ENCODE data around the gene SNX21. TPM values are rescaled to one million over a fixed set of nuclear protein-coding genes. Genes with fewer than 3 reads are reported as not detected.

SNX21 gene
- total RNA-seq, 3 donors from 2014 or later (not counting 1 experiment from before 2014, with no cell fraction given): 0.99 to 1.7 (median 1.2) TPM

GRCh38 chr20:45843506-45843905 lies 9.9 kb downstream of the SNX21 start:
- WGBS (ENCODE audit: insufficient coverage): over 99% methylated on average over 12 of the region's 14 CpGs
- Histone ChIP-seq H3K9me3 (ENCODE audit: control insufficient read depth, insufficient read depth, low read length) (no peaks in the 10 kb centered on the region), H3K27me3 (ENCODE audit: control insufficient read depth, insufficient read depth, low read length) (no peaks in the 10 kb centered on the region), H3K27ac (ENCODE audit: low read length) (no peak overlapping the region), H3K4me1 (ENCODE audit: control insufficient read depth, insufficient read depth, low read length) (peaks cover 11% of the 10 kb centered on the region), H3K36me3 (ENCODE audit: control insufficient read depth, insufficient read depth, low read length) (peaks cover 50% of the 10 kb centered on the region), H3K4me3 (ENCODE audit: low read length) (no peak overlapping the region)
- DNase-seq: no peak
- TF ChIP-seq, protein P1, sequence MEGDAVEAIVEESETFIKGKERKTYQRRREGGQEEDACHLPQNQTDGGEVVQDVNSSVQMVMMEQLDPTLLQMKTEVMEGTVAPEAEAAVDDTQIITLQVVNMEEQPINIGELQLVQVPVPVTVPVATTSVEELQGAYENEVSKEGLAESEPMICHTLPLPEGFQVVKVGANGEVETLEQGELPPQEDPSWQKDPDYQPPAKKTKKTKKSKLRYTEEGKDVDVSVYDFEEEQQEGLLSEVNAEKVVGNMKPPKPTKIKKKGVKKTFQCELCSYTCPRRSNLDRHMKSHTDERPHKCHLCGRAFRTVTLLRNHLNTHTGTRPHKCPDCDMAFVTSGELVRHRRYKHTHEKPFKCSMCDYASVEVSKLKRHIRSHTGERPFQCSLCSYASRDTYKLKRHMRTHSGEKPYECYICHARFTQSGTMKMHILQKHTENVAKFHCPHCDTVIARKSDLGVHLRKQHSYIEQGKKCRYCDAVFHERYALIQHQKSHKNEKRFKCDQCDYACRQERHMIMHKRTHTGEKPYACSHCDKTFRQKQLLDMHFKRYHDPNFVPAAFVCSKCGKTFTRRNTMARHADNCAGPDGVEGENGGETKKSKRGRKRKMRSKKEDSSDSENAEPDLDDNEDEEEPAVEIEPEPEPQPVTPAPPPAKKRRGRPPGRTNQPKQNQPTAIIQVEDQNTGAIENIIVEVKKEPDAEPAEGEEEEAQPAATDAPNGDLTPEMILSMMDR (IDR thresholded peaks at IDR 0.05): no peak
- Mint-ChIP-seq H3K9me3 (no peaks in the 10 kb centered on the region), H3K4me3 (no peak overlapping the region), H3K27me3 (ENCODE audit: low read depth in 2 of 2) (no peaks in the 10 kb centered on the region), H3K27ac (peak overlapping the region in 1 of 2 donors; percentile 61), H3K36me3 (no peaks in the 10 kb centered on the region), H3K4me1 (peaks cover 11 to 20% of the 10 kb centered on the region in 2 donors)
- no peak for ATAC-seq
- intact Hi-C loops (cut with micrococcal nuclease): no loop called here

DNA sequence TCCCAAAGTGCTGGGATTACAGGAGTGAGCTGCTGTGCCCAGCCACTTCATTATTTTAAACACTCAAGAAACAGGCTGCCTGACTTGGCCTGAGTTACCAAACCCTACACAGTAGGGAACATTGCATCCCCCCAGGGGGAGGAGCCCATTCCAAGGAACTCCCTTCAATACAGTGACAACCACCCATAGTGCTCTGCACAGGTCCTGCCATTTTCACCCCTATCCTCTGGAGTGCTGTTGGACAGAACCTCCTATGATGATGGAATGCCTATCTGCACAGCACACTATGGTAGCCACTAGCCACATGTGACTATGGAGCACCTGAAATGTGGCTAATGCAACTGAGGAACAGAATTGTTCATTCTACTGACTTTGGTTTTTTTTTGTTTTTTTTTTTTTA lies 11.9 kb downstream of the SNX21 start:
- Mint-ChIP-seq H3K27ac (no peak overlapping the region), H3K4me3 (no peak overlapping the region), H3K9me3 (no peaks in the 10 kb centered on the region), H3K27me3 (ENCODE audit: low read depth in 2 of 2) (no peaks in the 10 kb centered on the region), H3K36me3 (no peaks in the 10 kb centered on the region), H3K4me1 (peaks cover 18 to 27% of the 10 kb centered on the region in 2 donors)
- intact Hi-C loops (cut with micrococcal nuclease): no loop called here
- ATAC-seq: no peak
- peaks cover 11% of the 10 kb centered on the region for H3K4me1 ChIP-seq (ENCODE audit: control insufficient read depth, insufficient read depth, low read length)
- TF ChIP-seq, protein P1 (IDR thresholded peaks at IDR 0.05): no peak
- no peaks in the 10 kb centered on the region for H3K9me3 ChIP-seq (ENCODE audit: control insufficient read depth, insufficient read depth, low read length)
- H3K27ac ChIP-seq (ENCODE audit: low read length): no peak overlapping the region
- no peak overlapping the region for H3K4me3 ChIP-seq (ENCODE audit: low read length)
- DNase-seq: no peak
- no peaks in the 10 kb centered on the region for H3K27me3 ChIP-seq (ENCODE audit: control insufficient read depth, insufficient read depth, low read length)
- peaks cover 55% of the 10 kb centered on the region for H3K36me3 ChIP-seq (ENCODE audit: control insufficient read depth, insufficient read depth, low read length)

DNA sequence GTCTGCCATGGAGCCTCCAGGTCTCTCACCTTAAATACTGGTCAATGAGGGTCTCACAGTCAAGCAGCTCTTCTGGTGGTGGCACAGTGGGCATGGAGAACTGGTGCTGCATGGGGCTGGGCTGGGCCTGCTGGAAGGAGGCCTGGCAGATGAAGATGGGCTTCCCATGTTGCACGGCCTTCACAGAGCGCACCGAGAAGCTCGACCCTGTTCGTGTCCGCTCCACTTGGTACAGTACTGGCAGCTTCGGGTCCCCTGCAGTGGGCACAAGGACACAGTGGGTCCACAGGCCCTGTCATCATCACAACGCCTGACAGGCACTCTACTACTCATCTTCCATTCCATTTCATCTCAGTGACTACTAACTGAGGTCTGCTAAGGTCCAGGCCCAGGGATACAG lies 14.8 kb downstream of the SNX21 start:
- no peaks in the 10 kb centered on the region for H3K9me3 ChIP-seq (ENCODE audit: control insufficient read depth, insufficient read depth, low read length)
- Mint-ChIP-seq H3K4me3 (no peak overlapping the region), H3K27me3 (ENCODE audit: low read depth in 2 of 2) (no peaks in the 10 kb centered on the region), H3K9me3 (no peaks in the 10 kb centered on the region), H3K4me1 (peaks cover 7 to 14% of the 10 kb centered on the region in 2 donors), H3K36me3 (no peaks in the 10 kb centered on the region), H3K27ac (no peak overlapping the region)
- TF ChIP-seq, protein P1 (IDR thresholded peaks at IDR 0.05): no peak
- no peak overlapping the region for H3K27ac ChIP-seq (ENCODE audit: low read length)
- intact Hi-C loops (cut with micrococcal nuclease): no loop called here
- 97% methylated on average over 8 of the region's 8 CpGs for WGBS (ENCODE audit: insufficient coverage)
- DNase-seq (no peak), ATAC-seq (no peak)
- H3K36me3 ChIP-seq (ENCODE audit: control insufficient read depth, insufficient read depth, low read length): peaks cover 53% of the 10 kb centered on the region
- no peaks in the 10 kb centered on the region for H3K4me1 ChIP-seq (ENCODE audit: control insufficient read depth, insufficient read depth, low read length)
- no peaks in the 10 kb centered on the region for H3K27me3 ChIP-seq (ENCODE audit: control insufficient read depth, insufficient read depth, low read length)
- no peak overlapping the region for H3K4me3 ChIP-seq (ENCODE audit: low read length)

- H3K9me3 Mint-ChIP-seq: no peaks in the 10 kb centered on the region
- WGBS (ENCODE audit: insufficient coverage): 100% methylated on average over 7 of the region's 8 CpGs
- DNase-seq: no peak
- TF ChIP-seq, protein P1 (IDR thresholded peaks at IDR 0.05): no peak
- Histone ChIP-seq H3K4me1 (ENCODE audit: control insufficient read depth, insufficient read depth, low read length) (no peaks in the 10 kb centered on the region), H3K9me3 (ENCODE audit: control insufficient read depth, insufficient read depth, low read length) (no peaks in the 10 kb centered on the region), H3K36me3 (ENCODE audit: control insufficient read depth, insufficient read depth, low read length) (peaks cover 50% of the 10 kb centered on the region), H3K27ac (ENCODE audit: low read length) (no peak overlapping the region), H3K27me3 (ENCODE audit: control insufficient read depth, insufficient read depth, low read length) (no peaks in the 10 kb centered on the region), H3K4me3 (ENCODE audit: low read length) (no peak overlapping the region)
- no peaks in the 10 kb centered on the region for H3K36me3 Mint-ChIP-seq
- no peak overlapping the region for H3K27ac Mint-ChIP-seq
- peaks cover 11 to 14% of the 10 kb centered on the region in 2 donors for H3K4me1 Mint-ChIP-seq
- ATAC-seq: no peak
- intact Hi-C loops (cut with micrococcal nuclease): no loop called here
- H3K4me3 Mint-ChIP-seq: no peak overlapping the region
- H3K27me3 Mint-ChIP-seq (ENCODE audit: low read depth in 2 of 2): no peaks in the 10 kb centered on the region
Measured at GRCh38 chr20:45848969-45849582, 15.5 kb downstream of the SNX21 start.

All from natural killer cell (primary cell).